ENCODE results near the gene NR1D2. TPM values are rescaled to one million over a fixed set of nuclear protein-coding genes. Genes with fewer than 3 reads are reported as not detected.

The NR1D2 gene
- polyA plus RNA-seq, 6 donors from 2014 or later, result 14.1 to 55.0 (median 39.2) TPM

- DNase-seq (no peak), ATAC-seq (ENCODE audit: low read depth in 2 of 2) (no peak)
- no peaks in the 10 kb centered on the region for H3K9me3 Mint-ChIP-seq
- H3K4me3 Mint-ChIP-seq, result no peak overlapping the region
- H3K27ac Mint-ChIP-seq, result no peak overlapping the region
- peaks cover 12 to 17% (median 14%) of the 10 kb centered on the region in 3 donors for H3K4me1 Mint-ChIP-seq
- H3K27me3 Mint-ChIP-seq, result peaks cover 0 to 8% (median 0%) of the 10 kb centered on the region in 3 donors
- peaks cover 0 to 7% of the 10 kb centered on the region in 2 donors for H3K36me3 Mint-ChIP-seq
Measured at GRCh38 chr3:23940775-23941174, 4.3 kb upstream of the NR1D2 start.

GRCh38 chr3:23941440-23941839 lies 3.6 kb upstream of the NR1D2 start:
- peaks cover 12 to 17% (median 16%) of the 10 kb centered on the region in 3 donors for H3K4me1 Mint-ChIP-seq
- no peak for ATAC-seq (ENCODE audit: low read depth in 2 of 2)
- H3K27ac Mint-ChIP-seq, result no peak overlapping the region
- peaks cover 0 to 8% (median 0%) of the 10 kb centered on the region in 3 donors for H3K27me3 Mint-ChIP-seq
- peak overlapping the region in 1 of 8 donors; percentile 41 for H3K4me3 Mint-ChIP-seq
- H3K36me3 Mint-ChIP-seq, result peaks cover 0 to 7% of the 10 kb centered on the region in 2 donors
- no peaks in the 10 kb centered on the region for H3K9me3 Mint-ChIP-seq
- no peak for DNase-seq

- H3K4me1 Mint-ChIP-seq, result peaks cover 19 to 25% (median 23%) of the 10 kb centered on the region in 3 donors
- H3K9me3 Mint-ChIP-seq, result no peaks in the 10 kb centered on the region
- H3K4me3 Mint-ChIP-seq, result peak overlapping the region in 1 of 8 donors; percentile 91
- peaks cover 0 to 7% of the 10 kb centered on the region in 2 donors for H3K36me3 Mint-ChIP-seq
- no peak overlapping the region for H3K27ac Mint-ChIP-seq
- no peaks in the 10 kb centered on the region for H3K27me3 Mint-ChIP-seq
- no peak for DNase-seq
- ATAC-seq (ENCODE audit: low read depth in 2 of 2), result no peak
Measured at GRCh38 chr3:23942546-23942945, 2.5 kb upstream of the NR1D2 start.

GRCh38 chr3:23944007-23944783 lies 891 bp upstream of the NR1D2 start:
- ATAC-seq (ENCODE audit: low read depth in 2 of 2) (no peak), DNase-seq (no peak)
- Mint-ChIP-seq H3K4me1 (peaks cover 25 to 37% (median 27%) of the 10 kb centered on the region in 3 donors), H3K27ac (peak overlapping the region; percentile 87 to 99 (median 94)), H3K4me3 (peak overlapping the region; percentile 84 to 91 (median 90)), H3K27me3 (no peaks in the 10 kb centered on the region), H3K36me3 (peaks cover 0 to 5% of the 10 kb centered on the region in 2 donors), H3K9me3 (no peaks in the 10 kb centered on the region)

GRCh38 chr3:23945663-23945912 lies 502 bp downstream of the NR1D2 start:
- Mint-ChIP-seq H3K4me3 (peak overlapping the region in 7 of 8 donors; percentile 20 to 91 (median 75)), H3K36me3 (peaks cover 0 to 5% of the 10 kb centered on the region in 2 donors), H3K9me3 (no peaks in the 10 kb centered on the region), H3K27ac (peak overlapping the region in 3 of 6 donors; percentile 60 to 98 (median 96)), H3K27me3 (no peaks in the 10 kb centered on the region), H3K4me1 (peaks cover 38 to 51% (median 41%) of the 10 kb centered on the region in 3 donors)
- DNase-seq, result no peak
- ATAC-seq (ENCODE audit: low read depth in 2 of 2), result no peak

- H3K27ac Mint-ChIP-seq, result peak overlapping the region; percentile 93 to 99 (median 98)
- peak; percentile 97 for DNase-seq
- H3K4me1 Mint-ChIP-seq, result peaks cover 38 to 56% (median 45%) of the 10 kb centered on the region in 3 donors
- H3K9me3 Mint-ChIP-seq, result no peaks in the 10 kb centered on the region
- peaks cover 0 to 5% of the 10 kb centered on the region in 2 donors for H3K36me3 Mint-ChIP-seq
- peak; percentile 73 to 75 for ATAC-seq (ENCODE audit: low read depth in 2 of 2)
- H3K27me3 Mint-ChIP-seq, result no peaks in the 10 kb centered on the region
- peak overlapping the region; percentile 82 to 94 (median 90) for H3K4me3 Mint-ChIP-seq
Measured at GRCh38 chr3:23945913-23946687, 1.0 kb downstream of the NR1D2 start.

- H3K36me3 Mint-ChIP-seq, result peaks cover 0 to 5% of the 10 kb centered on the region in 2 donors
- H3K4me3 Mint-ChIP-seq, result peak overlapping the region in 1 of 8 donors; percentile 91
- peaks cover 56 to 77% (median 68%) of the 10 kb centered on the region in 3 donors for H3K4me1 Mint-ChIP-seq
Measured at GRCh38 chr3:23948761-23949160, 3.7 kb downstream of the NR1D2 start.

GRCh38 chr3:23949784-23950183 lies 4.7 kb downstream of the NR1D2 start:
- Mint-ChIP-seq H3K4me1 (peaks cover 53 to 78% (median 70%) of the 10 kb centered on the region in 3 donors), H3K27ac (peak overlapping the region in 5 of 6 donors; percentile 33 to 83 (median 70)), H3K27me3 (no peaks in the 10 kb centered on the region), H3K9me3 (peaks cover 0 to 5% (median 1%) of the 10 kb centered on the region in 7 donors), H3K4me3 (peak overlapping the region; percentile 54 to 81 (median 64)), H3K36me3 (peaks cover 5 to 9% of the 10 kb centered on the region in 2 donors)
- ATAC-seq (ENCODE audit: low read depth in 2 of 2) (no peak), DNase-seq (no peak)

More at GRCh38 chr3:23948761-23949160, 3.7 kb downstream of the NR1D2 start:
- ATAC-seq (ENCODE audit: low read depth in 2 of 2) (no peak), DNase-seq (no peak)
- Mint-ChIP-seq H3K27me3 (no peaks in the 10 kb centered on the region), H3K9me3 (peaks cover 0 to 5% (median 1%) of the 10 kb centered on the region in 7 donors), H3K27ac (no peak overlapping the region)

GRCh38 chr3:23950293-23950692 lies 5.2 kb downstream of the NR1D2 start:
- ATAC-seq (ENCODE audit: low read depth in 2 of 2) (no peak), DNase-seq (peak; percentile 29)
- Mint-ChIP-seq H3K4me3 (peak overlapping the region; percentile 54 to 81 (median 64)), H3K27me3 (no peaks in the 10 kb centered on the region), H3K36me3 (peaks cover 7 to 14% of the 10 kb centered on the region in 2 donors), H3K4me1 (peaks cover 57 to 81% (median 75%) of the 10 kb centered on the region in 3 donors), H3K27ac (peak overlapping the region in 5 of 6 donors; percentile 33 to 83 (median 70)), H3K9me3 (peaks cover 0 to 5% (median 1%) of the 10 kb centered on the region in 7 donors)

- Mint-ChIP-seq H3K9me3 (peaks cover 0 to 5% (median 1%) of the 10 kb centered on the region in 7 donors), H3K36me3 (peaks cover 15 to 26% of the 10 kb centered on the region in 2 donors), H3K27me3 (no peaks in the 10 kb centered on the region), H3K4me1 (peaks cover 54 to 74% (median 68%) of the 10 kb centered on the region in 3 donors), H3K4me3 (peak overlapping the region; percentile 61 to 89 (median 82)), H3K27ac (peak overlapping the region; percentile 52 to 95 (median 92))
- peak; percentile 93 for ATAC-seq (ENCODE audit: low read depth in 2 of 2)
- peak; percentile 76 for DNase-seq
Measured at GRCh38 chr3:23952646-23953045, 7.6 kb downstream of the NR1D2 start.

- peak overlapping the region in 1 of 6 donors; percentile 60 for H3K27ac Mint-ChIP-seq
- peaks cover 0 to 5% (median 1%) of the 10 kb centered on the region in 7 donors for H3K9me3 Mint-ChIP-seq
- DNase-seq (no peak), ATAC-seq (ENCODE audit: low read depth in 2 of 2) (no peak)
- H3K4me1 Mint-ChIP-seq, result peaks cover 50 to 65% (median 62%) of the 10 kb centered on the region in 3 donors
- no peaks in the 10 kb centered on the region for H3K27me3 Mint-ChIP-seq
- peaks cover 15 to 21% of the 10 kb centered on the region in 2 donors for H3K36me3 Mint-ChIP-seq
- H3K4me3 Mint-ChIP-seq, result peak overlapping the region in 7 of 8 donors; percentile 10 to 62 (median 33)
Measured at GRCh38 chr3:23953523-23953922, 8.4 kb downstream of the NR1D2 start.

- H3K4me1 Mint-ChIP-seq, result peaks cover 50 to 64% (median 62%) of the 10 kb centered on the region in 3 donors
- no peak for DNase-seq
- H3K36me3 Mint-ChIP-seq, result peaks cover 15 to 21% of the 10 kb centered on the region in 2 donors
- H3K9me3 Mint-ChIP-seq, result peaks cover 0 to 5% (median 1%) of the 10 kb centered on the region in 7 donors
- peak overlapping the region in 1 of 8 donors; percentile 28 for H3K4me3 Mint-ChIP-seq
- peak overlapping the region in 2 of 6 donors; percentile 8 to 54 for H3K27ac Mint-ChIP-seq
- ATAC-seq (ENCODE audit: low read depth in 2 of 2), result no peak
- no peaks in the 10 kb centered on the region for H3K27me3 Mint-ChIP-seq
Measured at GRCh38 chr3:23954144-23954543, 9.1 kb downstream of the NR1D2 start.

GRCh38 chr3:23956701-23957100 lies 11.6 kb downstream of the NR1D2 start:
- DNase-seq, result no peak
- H3K4me3 Mint-ChIP-seq, result no peak overlapping the region
- H3K36me3 Mint-ChIP-seq, result peaks cover 17 to 38% of the 10 kb centered on the region in 2 donors
- peaks cover 35 to 46% (median 39%) of the 10 kb centered on the region in 3 donors for H3K4me1 Mint-ChIP-seq
- no peak for ATAC-seq (ENCODE audit: low read depth in 2 of 2)
- H3K27ac Mint-ChIP-seq, result no peak overlapping the region
- peaks cover 0 to 5% (median 1%) of the 10 kb centered on the region in 7 donors for H3K9me3 Mint-ChIP-seq
- no peaks in the 10 kb centered on the region for H3K27me3 Mint-ChIP-seq

Measured in naive B cell (primary cell).